ENCODE results near the gene ISOC2. TPM values are rescaled to one million over a fixed set of nuclear protein-coding genes. Genes with fewer than 3 reads are reported as not detected.

Gene ISOC2
- total and polyA plus RNA-seq, 9 of the 15 experiments (the other 6 are each of a cell fraction or from before 2014, with no cell fraction given), result 1.2 to 229 (median 58.3) TPM

GRCh38 chr19:55494172-55494761 lies 32.8 kb upstream of the ISOC2 start (continued):
- TF ChIP-seq SRSF9 (IDR thresholded peaks at IDR 0.05; ENCODE audit: borderline replicate concordance, low read depth, low read length) (no peak), ZNF12 (CRISPR knock-in tag; IDR thresholded peaks at IDR 0.05) (no peak), ETS2 (tag; IDR thresholded peaks at IDR 0.05; ENCODE audit: borderline replicate concordance, poor library complexity, severe bottlenecking) (no peak), SIN3B (IDR thresholded peaks at IDR 0.05; ENCODE audit: low read depth) (no peak), TCF3 (CRISPR knock-in tag; IDR thresholded peaks at IDR 0.05) (no peak), ZNF655 (CRISPR knock-in tag; IDR thresholded peaks at IDR 0.05) (no peak), RBM34 (IDR thresholded peaks at IDR 0.05; ENCODE audit: borderline replicate concordance, insufficient read depth, low read length) (no peak), STAT5B (CRISPR knock-in tag; IDR thresholded peaks at IDR 0.05) (no peak), ZNF449 (CRISPR knock-in tag; IDR thresholded peaks at IDR 0.05) (no peak), ZNF408 (CRISPR knock-in tag; IDR thresholded peaks at IDR 0.05; ENCODE audit: low read depth) (no peak), MED1 (CRISPR knock-in tag; IDR thresholded peaks at IDR 0.05; ENCODE audit: borderline replicate concordance) (no peak), E4F1 (CRISPR knock-in tag; IDR thresholded peaks at IDR 0.05; ENCODE audit: borderline replicate concordance) (no peak), FOXJ2 (tag; IDR thresholded peaks at IDR 0.05) (no peak), RCOR1 (IDR thresholded peaks at IDR 0.05; ENCODE audit: borderline replicate concordance in 1 of 2, low read depth in 2 of 2, low read length in 2 of 2) (0 out of 4 replicates have a peak, but pooled peaks of 1 of the 2 experiments have one; percentile 42), ELF2 (CRISPR knock-in tag; IDR thresholded peaks at IDR 0.05) (no peak), CTBP1 (IDR thresholded peaks at IDR 0.05; ENCODE audit: borderline replicate concordance) (peak; percentile 56; the same call in 1 of the 2 replicates)
- TF ChIP-seq, protein P1, sequence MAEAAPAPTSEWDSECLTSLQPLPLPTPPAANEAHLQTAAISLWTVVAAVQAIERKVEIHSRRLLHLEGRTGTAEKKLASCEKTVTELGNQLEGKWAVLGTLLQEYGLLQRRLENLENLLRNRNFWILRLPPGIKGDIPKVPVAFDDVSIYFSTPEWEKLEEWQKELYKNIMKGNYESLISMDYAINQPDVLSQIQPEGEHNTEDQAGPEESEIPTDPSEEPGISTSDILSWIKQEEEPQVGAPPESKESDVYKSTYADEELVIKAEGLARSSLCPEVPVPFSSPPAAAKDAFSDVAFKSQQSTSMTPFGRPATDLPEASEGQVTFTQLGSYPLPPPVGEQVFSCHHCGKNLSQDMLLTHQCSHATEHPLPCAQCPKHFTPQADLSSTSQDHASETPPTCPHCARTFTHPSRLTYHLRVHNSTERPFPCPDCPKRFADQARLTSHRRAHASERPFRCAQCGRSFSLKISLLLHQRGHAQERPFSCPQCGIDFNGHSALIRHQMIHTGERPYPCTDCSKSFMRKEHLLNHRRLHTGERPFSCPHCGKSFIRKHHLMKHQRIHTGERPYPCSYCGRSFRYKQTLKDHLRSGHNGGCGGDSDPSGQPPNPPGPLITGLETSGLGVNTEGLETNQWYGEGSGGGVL (CRISPR knock-in tag; IDR thresholded peaks at IDR 0.05), result no peak
- TF ChIP-seq, protein P2, sequence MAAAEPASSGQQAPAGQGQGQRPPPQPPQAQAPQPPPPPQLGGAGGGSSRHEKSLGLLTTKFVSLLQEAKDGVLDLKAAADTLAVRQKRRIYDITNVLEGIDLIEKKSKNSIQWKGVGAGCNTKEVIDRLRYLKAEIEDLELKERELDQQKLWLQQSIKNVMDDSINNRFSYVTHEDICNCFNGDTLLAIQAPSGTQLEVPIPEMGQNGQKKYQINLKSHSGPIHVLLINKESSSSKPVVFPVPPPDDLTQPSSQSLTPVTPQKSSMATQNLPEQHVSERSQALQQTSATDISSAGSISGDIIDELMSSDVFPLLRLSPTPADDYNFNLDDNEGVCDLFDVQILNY (CRISPR knock-in tag; IDR thresholded peaks at IDR 0.05), result no peak
- TF ChIP-seq, protein P3, sequence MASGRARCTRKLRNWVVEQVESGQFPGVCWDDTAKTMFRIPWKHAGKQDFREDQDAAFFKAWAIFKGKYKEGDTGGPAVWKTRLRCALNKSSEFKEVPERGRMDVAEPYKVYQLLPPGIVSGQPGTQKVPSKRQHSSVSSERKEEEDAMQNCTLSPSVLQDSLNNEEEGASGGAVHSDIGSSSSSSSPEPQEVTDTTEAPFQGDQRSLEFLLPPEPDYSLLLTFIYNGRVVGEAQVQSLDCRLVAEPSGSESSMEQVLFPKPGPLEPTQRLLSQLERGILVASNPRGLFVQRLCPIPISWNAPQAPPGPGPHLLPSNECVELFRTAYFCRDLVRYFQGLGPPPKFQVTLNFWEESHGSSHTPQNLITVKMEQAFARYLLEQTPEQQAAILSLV (tag; IDR thresholded peaks at IDR 0.05), result no peak
